ENCODE results near the gene SPATA3.

SPATA3 gene

GRCh38 chr2:230957756-230958391 lies 38.0 kb upstream of the SPATA3 start:
- TF ChIP-seq GATA3 (IDR thresholded peaks at IDR 0.05; ENCODE audit: low read depth, low read length) (no peak), GATA2 (IDR thresholded peaks at IDR 0.05; ENCODE audit: low read depth, low read length) (no peak)

- no peak for TF ChIP-seq GATA2 (IDR thresholded peaks at IDR 0.05; ENCODE audit: low read depth, low read length)
- TF ChIP-seq GATA3 (IDR thresholded peaks at IDR 0.05; ENCODE audit: low read depth, low read length): no peak
Measured at GRCh38 chr2:230958820-230959756, 36.8 kb upstream of the SPATA3 start.

DNA sequence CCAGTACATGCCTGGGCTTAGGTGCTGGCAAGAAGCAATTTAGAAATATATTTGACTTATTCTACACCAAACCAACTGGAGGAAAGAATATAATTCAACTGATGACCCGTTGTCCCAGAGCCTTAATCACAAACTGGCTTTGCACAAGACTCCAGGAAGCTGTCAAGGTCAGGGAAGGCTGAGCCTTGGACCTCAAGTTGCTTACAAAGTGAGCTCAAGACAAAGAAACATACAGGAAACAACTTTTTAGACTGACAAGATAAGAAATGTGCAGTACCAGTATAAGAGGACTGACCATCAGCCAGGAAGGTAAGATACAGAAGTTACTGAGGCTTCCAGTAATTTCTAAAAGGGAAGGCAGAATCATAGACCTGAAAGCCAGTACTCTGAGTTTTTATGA lies 35.9 kb upstream of the SPATA3 start:
- TF ChIP-seq GATA3 (IDR thresholded peaks at IDR 0.05; ENCODE audit: low read depth, low read length) (no peak), GATA2 (IDR thresholded peaks at IDR 0.05; ENCODE audit: low read depth, low read length) (no peak)

DNA sequence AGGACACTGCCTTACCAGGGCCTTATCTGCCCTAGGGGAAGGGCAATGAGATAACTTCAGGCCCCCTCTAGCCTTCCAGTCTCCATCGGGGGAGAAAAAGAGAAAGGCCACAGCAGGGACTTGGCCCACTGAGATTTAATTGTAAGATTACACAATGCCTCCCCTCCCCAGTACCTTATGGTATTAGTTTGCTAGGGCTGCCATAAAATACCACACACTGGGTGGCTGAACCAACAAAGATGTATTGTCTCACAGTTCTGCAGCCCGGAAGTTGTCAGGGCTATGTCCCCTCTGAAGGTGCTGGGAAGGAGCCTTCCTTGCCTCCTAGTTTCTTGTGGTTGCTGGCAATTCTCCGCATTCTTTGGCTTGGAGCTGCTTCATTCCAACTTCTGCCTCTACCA lies 34.8 kb upstream of the SPATA3 start:
- no peak for TF ChIP-seq GATA2 (IDR thresholded peaks at IDR 0.05; ENCODE audit: low read depth, low read length)
- no peak for TF ChIP-seq GATA3 (IDR thresholded peaks at IDR 0.05; ENCODE audit: low read depth, low read length)

GRCh38 chr2:230964136-230964730 lies 31.7 kb upstream of the SPATA3 start:
- TF ChIP-seq GATA2 (IDR thresholded peaks at IDR 0.05; ENCODE audit: low read depth, low read length) (no peak), GATA3 (IDR thresholded peaks at IDR 0.05; ENCODE audit: low read depth, low read length) (no peak)

DNA sequence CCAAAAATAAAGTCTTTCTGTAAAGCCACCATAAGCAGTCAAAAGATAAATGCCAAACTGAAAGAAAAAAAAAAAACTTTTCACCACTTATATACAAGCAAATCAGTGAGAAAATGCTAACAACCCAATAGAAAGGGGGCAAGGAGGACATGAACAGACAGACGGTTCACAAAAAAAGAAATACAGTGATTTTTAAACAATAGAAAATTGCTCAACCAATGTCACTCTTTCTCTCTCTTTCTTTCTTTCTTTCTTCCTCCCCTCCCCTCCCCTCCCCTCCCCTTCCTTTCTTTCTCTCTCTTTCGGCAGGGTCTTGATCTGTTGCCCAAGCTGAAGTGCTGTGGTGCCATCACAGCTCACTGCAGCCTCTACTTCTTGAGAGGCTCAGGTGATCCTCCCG lies 28.8 kb upstream of the SPATA3 start:
- TF ChIP-seq GATA2 (IDR thresholded peaks at IDR 0.05; ENCODE audit: low read depth, low read length) (no peak), GATA3 (IDR thresholded peaks at IDR 0.05; ENCODE audit: low read depth, low read length) (no peak)

DNA sequence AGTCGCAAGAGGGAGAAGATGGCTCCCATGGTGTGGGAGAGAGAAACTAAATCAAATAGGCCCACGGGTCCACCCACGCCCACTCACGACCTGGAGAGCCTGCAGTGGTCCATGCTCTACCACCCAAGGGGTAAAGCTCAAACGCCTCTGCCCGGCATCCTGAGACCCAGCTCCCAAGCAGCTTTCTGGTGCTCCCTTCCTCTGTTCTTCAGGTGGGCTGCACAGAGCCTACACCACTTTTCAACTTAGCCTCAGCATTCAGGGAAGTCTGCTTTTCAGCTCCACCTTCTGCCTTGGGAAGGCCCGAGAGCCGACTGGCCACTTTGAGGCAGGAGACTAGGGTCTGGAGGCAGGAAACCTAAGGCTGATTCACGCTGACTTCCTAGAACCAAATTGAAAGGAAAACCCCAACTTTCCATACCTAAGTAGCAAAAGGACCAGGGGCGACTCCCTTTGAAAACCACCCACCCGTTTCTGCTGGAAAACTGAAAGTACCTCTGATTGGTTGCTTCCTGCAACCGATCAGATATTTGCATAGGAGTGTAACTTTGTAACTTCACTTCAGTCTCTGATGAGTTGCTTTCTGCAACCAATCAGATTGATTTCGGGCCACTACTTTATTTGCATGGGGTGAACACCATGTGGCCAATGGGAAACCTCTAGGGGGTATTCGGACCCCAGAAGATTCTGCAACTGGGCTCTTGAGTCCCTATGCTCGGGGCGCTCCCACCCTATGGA lies 26.8 kb upstream of the SPATA3 start:
- TF ChIP-seq GATA2 (IDR thresholded peaks at IDR 0.05; ENCODE audit: low read depth, low read length): no peak
- TF ChIP-seq GATA3 (IDR thresholded peaks at IDR 0.05; ENCODE audit: low read depth, low read length): no peak

- TF ChIP-seq GATA2 (IDR thresholded peaks at IDR 0.05; ENCODE audit: low read depth, low read length): no peak
- TF ChIP-seq GATA3 (IDR thresholded peaks at IDR 0.05; ENCODE audit: low read depth, low read length): no peak
Measured at GRCh38 chr2:230969659-230970015, 26.3 kb upstream of the SPATA3 start.

DNA sequence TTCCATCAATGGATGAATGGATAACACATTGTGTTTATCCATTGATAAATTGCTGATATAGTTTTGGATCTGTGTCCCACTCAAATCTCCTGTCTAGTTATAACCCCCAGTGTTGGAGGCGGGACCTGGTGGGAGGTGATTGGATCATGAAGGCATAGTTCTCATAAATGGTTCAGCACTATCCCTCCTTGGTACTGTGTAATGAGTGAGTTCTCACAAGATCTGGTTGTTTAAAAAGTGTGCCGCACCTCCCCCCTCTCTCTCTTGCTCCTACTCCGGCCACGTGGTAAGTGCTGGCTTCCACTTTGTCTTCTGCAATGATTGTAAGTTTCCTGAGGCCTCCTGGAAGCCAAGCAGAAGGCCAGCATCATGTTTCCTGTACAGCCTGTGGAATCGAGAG lies 23.9 kb upstream of the SPATA3 start:
- TF ChIP-seq GATA2 (IDR thresholded peaks at IDR 0.05; ENCODE audit: low read depth, low read length) (no peak), GATA3 (IDR thresholded peaks at IDR 0.05; ENCODE audit: low read depth, low read length) (no peak)

DNA sequence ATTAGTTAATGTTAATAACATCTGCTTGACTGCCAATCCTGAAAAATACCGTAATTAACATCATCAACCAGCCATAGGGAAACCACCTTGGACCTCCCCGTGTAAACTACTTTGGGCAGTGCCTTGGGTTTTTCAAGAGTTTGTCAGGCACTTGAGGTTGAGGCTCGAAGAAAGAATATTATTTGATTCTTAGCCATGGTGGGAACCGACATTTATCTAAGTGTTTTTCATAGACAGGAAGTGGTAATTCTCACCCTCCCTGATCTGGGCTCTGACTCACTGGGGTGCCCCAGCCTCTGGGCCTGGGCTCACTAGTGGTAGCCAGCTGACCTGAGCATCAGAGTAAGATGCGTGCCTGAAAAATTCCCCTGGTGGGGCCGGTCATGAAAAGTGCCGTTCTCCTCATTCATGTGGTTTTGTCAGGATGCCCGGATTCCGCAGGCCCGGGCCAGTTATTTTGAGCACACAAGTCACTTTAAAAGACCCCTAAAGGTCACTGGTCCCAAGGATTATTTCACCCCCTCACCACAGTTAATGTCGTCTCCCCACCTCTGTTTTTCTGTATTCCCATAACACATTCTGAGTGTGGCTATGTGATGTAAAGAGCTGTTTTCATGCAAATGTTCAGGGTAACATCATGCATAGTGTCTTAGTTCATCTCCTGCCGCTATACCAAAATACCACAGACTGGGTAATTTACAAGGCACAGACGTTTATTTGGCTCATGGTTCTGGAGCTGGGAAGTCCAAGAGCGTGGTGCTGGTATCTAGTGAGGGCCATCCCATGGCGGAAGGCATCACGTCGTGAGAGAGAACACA lies 21.6 kb upstream of the SPATA3 start:
- TF ChIP-seq GATA3 (IDR thresholded peaks at IDR 0.05; ENCODE audit: low read depth, low read length) (no peak), GATA2 (IDR thresholded peaks at IDR 0.05; ENCODE audit: low read depth, low read length) (no peak)

DNA sequence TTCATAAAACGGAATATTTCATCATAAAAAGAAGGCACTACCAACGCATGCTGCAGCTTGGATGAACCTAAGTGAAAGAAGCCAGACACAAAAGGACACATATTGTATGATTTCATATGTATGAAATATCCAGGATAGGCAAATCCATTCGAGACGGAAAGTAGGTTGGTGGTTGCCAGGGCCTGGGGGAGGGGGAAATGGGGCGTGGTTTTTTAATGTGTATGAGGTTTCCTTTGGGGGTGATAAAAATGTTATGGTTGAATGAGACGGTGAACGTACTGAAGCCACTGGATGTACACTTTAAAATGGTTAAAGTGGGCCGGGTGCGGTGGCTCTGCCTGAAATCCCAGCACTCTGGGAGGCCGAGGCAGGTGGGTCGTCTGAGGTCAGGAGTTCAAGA lies 20.0 kb upstream of the SPATA3 start:
- TF ChIP-seq GATA3 (IDR thresholded peaks at IDR 0.05; ENCODE audit: low read depth, low read length): no peak
- TF ChIP-seq GATA2 (IDR thresholded peaks at IDR 0.05; ENCODE audit: low read depth, low read length): no peak

- TF ChIP-seq GATA3 (IDR thresholded peaks at IDR 0.05; ENCODE audit: low read depth, low read length) (no peak), GATA2 (IDR thresholded peaks at IDR 0.05; ENCODE audit: low read depth, low read length) (no peak)
Measured at GRCh38 chr2:230976671-230977171, 19.2 kb upstream of the SPATA3 start.

DNA sequence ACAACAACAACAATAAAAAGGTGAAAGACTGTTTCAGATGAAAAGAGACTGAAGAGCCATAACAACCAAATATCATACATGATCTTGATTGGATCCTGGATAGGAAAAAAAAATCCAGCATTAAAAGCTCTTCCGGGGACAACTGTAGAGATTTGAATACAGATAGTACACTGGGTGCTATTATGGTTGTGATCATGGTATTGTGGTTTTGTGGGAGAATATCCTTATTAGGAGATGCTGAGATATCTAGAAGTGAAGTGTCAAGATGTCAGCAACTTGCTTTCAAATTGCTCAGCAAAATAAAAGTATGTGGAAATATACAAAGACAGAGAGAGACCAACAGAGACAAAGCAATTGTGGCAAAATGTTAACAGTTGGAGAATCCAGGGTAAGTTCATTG lies 15.5 kb upstream of the SPATA3 start:
- TF ChIP-seq GATA2 (IDR thresholded peaks at IDR 0.05; ENCODE audit: low read depth, low read length) (peak; percentile 21; the same call in 1 of the 2 replicates), GATA3 (IDR thresholded peaks at IDR 0.05; ENCODE audit: low read depth, low read length) (no peak)

Measured in SH-SY5Y (cell line).